Skin of body (tissue), 2 donors: ENCODE data around the gene MMP24. TPM values are rescaled to one million over a fixed set of nuclear protein-coding genes. Genes with fewer than 3 reads are reported as not detected.

Source experiments
- DNase-seq: peaks from one replicate; lab custom pipeline; 2025; lab: John Stamatoyannopoulos, UW
- total RNA-seq: library from RNA; depleted of rRNA; stranded (reverse); fragments of >200 nt; gene quantifications from one replicate; pipeline ENCODE4 v1.2.3, GENCODE V29; 2014

MMP24 gene
- total RNA-seq, 1 donor from 2014 or later = 0.39 TPM

DNA sequence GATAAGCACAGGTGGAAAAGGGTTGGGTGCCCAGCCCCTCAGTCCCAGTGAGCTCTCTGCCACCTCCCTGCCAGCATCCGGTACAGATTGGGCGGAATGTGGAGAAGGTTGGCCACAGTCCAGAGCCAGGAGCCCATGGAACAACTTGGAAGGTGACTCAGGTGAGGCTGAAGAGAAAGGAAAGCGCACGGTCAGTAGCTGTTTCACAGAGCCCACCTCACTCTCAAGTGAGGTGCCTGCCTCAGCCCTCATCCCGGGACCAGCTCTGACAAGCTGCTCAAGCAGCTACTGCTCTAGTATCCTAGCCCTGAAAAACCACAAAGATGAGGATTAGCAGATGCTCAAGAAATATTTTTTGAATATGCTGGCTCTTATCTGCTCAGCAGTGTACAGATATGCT lies 52.5 kb downstream of the MMP24 start:
- no peak for DNase-seq

DNA sequence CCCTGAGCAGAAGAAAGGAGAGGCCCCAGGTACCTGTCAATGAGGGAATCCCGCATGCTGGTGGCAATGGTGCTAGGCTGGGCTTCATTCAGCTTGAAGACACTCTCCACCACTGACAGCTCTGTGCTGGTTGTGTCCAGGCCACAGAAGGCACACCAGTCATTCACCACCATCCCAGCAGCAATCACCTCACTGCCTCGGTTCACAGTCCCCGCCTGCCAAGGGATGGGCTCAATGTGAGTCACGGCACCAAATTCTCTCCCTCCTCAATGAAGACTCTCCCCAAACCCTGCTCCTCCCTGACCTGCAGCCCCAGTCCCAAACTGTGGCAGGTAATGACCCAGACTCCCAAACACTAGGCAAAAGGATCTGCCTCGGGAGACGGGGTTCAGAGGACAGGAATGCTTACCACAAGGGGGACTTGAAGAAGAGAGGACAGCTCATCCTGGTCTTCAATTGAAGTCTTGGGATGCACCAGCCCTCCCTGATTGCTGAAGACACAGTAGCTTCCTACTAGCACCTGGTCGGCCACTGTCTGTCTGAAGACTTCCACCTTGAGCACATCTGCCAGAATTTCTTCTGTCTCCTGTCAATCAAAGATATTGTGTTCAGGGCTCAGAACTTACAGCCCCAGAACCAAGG lies 53.2 kb downstream of the MMP24 start:
- DNase-seq = no peak

DNA sequence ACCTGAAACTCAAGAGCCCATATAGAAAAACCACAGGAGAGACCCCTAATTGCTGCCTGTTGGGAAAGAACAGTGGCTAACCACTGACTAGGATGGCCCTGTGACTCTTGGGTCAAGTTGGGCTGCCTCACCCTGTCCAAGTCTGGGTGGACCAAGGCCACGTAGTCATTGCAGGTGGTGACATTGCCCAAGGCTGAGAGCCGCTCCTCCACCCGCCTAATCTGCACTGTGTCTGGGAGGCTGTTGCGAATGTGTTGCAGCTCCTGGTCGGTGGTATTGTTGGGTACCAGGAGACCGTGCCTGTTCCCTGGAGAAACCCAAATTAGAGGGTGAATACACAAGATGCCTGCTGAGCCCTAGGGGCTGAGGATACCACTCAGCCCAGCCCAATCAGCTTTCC lies 54.0 kb downstream of the MMP24 start:
- DNase-seq = no peak

DNA sequence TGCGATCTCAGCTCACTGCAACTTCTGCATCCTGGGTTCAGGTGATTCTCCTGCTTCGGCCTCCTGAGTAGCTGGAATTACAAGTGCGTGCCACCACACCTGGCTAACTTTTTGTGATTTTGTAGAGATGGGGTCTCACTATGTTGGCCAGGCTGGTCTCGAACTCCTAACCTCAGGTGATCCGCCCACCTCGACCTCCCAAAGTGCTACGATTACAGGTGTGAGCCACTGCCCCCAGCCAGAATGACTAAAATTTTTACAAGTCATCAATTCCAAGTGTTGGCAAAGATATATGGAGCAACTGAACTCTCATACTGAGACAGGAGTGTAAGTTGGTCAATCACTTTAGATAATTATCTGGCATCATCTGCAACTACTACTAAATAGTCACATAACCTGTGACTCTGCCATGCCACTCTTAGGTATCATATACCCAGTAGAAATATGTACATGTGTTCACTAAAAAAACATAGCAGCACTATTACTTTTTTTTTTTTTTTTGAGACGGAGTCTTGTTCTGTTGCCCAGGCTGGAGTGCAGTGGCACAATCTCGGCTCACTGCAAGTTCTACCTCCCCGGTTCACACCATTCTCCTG lies 55.1 kb downstream of the MMP24 start:
- no peak for DNase-seq

- no peak for DNase-seq
Measured at GRCh38 chr20:35283441-35284266, 57.2 kb downstream of the MMP24 start.

DNA sequence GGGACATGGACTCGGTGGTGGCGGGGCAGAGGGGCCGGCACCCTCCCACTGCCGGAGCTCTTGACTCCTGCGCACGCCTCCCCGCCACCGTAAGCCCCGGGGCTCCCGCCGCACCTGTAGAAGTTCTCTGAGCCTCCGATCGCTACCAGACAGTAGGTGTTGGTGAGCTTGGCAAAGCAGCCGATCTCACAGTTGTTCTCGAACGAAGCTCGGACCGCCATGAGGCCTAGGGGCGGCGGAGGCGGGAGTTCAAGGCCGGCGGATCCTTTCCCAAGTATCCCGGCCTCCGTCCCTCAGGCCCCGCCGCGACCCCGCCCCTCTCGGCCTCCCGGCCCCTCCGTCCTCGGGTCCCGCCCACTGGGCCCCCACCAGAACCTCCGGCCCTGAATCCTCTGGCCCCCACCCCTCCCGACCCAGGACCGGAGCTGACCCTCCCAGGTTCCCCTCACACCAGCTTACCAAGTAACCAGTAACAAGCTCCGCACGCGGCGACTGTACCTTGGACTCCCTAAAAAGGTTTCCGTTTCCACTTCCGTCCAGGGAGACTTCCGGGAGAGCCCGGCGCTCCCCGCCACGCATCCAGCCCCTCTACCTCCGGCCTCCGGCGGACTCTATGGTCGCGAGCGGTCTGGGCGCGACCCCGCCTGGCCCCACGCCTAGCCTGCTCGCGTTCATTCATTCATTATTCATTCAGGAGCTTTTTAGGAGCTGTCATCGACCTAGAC lies 57.9 kb downstream of the MMP24 start, which contains the start of gene EIF6:
TSS of gene EIF6 (minus strand) at position 506 of the 725 bp plus-strand sequence. CDS start at position 221, 285 bp downstream.
- DNase-seq = peak; percentile 78

GRCh38 chr20:35284992-35285805 lies 58.7 kb downstream of the MMP24 start:
- no peak for DNase-seq

DNA sequence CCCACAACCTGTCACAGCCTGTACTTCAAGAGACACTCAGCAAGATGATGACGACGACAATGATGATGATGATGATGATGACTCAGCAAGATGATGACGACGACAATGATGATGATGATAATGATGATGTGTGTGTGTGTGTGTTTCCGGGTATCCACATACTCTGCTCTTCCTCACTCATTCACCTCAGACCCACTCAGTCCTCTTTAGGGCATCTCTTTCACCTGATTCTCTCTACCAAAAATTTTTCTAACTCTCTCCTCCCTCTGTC lies 59.3 kb downstream of the MMP24 start:
- no peak for DNase-seq

DNA sequence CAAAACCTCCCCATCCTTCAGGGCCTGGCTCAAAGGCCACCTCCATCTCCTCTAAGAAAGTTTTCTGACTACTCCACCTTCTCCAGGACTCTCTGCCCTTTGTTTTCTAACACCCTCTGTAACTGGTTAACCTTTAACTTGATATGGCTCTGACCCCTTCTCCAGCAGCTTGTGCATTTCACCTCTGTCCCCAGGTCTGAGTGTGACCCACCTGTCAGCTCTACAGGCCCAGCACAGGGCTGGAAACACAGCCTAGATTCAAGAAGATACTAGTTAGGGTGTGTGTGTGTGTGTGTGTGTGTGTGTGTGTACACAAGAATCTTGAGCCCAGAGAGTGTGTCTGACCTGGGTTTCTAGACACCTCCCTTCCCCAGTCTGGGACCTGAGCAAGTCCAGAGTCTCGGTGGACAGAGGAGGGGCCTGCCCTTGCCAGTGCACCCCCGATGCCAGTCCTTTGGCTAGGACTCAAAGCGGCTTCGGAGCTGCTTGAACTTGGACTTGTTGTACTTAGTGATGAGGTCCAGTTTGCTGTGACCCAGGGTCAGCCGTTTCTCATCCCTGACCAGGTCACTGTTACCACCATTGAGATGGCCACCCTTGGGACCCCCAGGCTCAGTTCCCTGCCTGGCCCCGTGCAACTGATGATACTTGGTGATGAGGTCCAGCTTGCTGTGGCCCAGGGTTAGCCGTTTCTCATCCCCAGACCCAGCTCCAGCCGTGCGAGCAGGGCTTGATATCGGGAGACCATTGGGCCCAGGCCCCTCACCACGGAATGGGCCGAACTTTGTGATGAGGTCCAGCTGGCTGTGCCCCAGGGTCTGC lies 59.8 kb downstream of the MMP24 start:
- no peak for DNase-seq

DNA sequence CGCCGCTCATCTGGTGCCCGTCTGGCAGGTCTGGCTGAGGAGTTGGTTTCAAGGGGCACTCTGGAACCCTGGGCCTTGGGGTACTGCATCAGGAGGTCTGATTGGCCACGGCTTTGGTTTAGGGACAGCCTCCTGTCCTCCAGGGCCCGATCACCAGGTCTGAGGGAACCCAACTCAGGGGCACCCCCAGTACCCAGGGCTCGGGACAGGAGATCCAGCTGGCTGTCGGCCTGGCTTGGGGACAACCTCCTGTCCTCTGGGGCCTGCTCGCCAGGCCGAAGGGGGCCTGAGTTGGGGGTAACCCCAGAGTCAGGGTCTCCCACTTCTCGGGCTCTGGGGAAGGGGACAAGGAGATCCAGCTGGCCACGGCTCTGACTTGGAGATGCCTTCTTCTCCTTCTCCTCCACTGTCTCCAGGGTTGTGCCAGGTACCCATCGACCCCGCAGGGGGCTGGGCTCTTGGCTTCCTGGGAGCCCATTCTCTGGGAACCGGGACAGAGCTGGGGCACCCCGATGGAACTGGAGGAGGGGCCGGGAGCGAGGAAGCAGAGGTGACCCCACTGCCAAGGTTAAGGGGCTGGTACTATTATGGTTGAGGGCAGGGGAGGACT lies 60.5 kb downstream of the MMP24 start:
- no peak for DNase-seq

- DNase-seq = no peak
Measured at GRCh38 chr20:35287509-35288324, 61.2 kb downstream of the MMP24 start.

- no peak for DNase-seq
Measured at GRCh38 chr20:35288325-35289060, 62.0 kb downstream of the MMP24 start.

GRCh38 chr20:35290186-35290886 lies 63.8 kb downstream of the MMP24 start:
- DNase-seq = no peak

GRCh38 chr20:35290887-35291417 lies 64.5 kb downstream of the MMP24 start:
- no peak for DNase-seq

GRCh38 chr20:35291654-35292503 lies 65.4 kb downstream of the MMP24 start, which contains the start of gene FAM83C:
FAM83C (minus strand) TSS chr20:35292425; CDS start chr20:35292304, 121 bp downstream.
- no peak for DNase-seq
